Measurements from ENCODE around the gene RCC1. TPM values are rescaled to one million over a fixed set of nuclear protein-coding genes. Genes with fewer than 3 reads are reported as not detected.
"Not testable (repeated sequence)": the region's sequence is repeated elsewhere in the genome, so short reads cannot be mapped to it uniquely, and the experiment has no call there.

The RCC1 gene
- total RNA-seq, 1 donor = 56.0 TPM

DNA sequence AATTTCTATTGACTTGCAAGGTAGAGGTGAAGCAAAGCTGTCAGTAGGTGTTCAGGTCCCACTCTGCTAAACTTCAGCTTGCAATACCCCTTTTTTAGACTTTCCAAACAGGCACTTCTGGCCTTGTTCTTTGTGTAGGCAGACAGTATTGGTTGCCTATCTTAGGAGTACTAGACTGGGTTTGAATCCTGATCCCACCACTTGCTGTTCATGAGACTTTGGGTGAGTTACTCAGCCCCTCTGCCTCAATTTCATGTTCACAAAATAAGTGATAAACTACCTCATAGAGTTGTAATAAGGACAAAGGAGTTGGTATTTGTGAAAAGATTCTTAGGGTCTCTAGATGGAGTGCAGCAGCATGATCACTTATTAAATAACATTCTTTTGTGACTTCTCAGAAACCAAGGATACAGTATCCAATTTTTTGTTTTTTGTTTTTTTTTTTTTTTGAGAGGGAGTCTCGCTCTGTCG lies 5.2 kb downstream of the RCC1 start:
- DNase-seq (ENCODE audit: low read depth in 2 of 3, low spot score in 2 of 3) = peak in 1 of 3 donors; percentile 8

DNA sequence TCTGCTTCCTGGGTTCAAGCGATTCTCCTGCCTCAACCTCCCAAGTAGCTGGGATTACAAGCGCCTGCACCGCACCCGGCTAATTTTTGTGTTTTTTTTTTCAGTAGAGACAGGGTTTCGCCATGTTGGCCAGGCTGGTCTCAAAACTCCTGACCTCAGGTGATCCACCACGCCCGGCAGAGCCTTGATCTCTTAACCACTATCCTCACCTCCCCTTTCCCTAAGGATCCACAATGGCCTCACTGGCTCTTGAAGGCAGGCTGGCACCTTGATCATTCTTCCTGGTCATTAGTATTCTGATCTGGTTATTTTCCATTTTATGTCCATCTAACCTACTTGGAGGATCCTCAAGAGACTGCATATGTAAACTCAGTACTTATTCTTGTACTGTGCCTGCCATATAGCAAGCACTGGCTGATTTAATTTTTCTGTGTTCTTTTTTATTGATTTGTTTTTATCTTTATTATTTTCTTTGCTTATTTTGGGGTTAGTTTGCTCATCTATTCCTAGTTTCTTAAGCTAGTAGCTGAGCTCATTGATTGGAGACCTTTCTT lies 6.3 kb downstream of the RCC1 start:
- no peak for DNase-seq (ENCODE audit: low read depth in 2 of 3, low spot score in 2 of 3)

DNA sequence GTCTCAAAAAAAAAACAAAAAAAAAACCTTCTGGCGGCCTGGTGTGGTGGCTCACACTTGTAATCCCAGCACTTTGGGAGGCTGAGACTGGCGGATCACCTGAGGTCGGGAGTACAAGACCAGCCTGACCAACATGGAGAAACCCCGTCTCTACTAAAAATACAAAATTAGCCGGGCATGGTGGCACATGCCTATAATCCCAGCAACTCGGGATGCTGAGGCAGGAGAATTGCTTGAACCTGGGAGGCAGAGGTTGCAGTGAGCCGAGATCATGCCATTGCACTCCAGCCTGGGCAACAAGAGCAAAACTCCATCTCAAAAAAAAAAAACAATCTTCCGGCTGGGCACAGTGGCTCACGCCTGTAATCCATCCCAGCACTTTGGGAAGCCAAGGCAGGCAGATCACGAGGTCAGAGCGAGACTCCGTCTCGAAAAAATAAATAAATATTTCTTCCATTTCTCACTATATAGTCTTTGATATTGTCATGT lies 8.6 kb downstream of the RCC1 start:
- not testable (repeated sequence) for DNase-seq (ENCODE audit: low read depth in 2 of 3, low spot score in 2 of 3)

DNA sequence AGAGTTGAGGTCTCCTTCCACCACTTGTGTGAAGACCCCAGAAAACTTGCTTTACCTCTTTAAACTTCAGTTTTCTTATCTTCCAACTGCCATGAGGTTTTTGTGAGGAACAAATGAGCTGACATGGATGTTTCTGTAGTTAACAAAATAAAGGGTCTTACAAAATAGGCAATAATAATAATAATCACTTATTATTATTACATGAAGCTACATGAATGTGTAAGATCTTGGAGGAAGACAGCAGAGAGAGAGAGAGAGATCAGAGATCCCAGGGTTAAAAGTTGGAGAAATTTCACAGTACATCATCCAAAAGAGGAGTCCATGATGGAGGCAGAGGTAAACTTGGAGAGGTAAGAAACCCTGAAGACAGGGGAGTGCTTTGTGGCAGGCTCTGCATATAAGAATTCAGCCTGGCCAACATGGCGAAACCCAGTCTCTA lies 10.7 kb downstream of the RCC1 start:
- DNase-seq (ENCODE audit: low read depth in 2 of 3, low spot score in 2 of 3) = no peak

DNA sequence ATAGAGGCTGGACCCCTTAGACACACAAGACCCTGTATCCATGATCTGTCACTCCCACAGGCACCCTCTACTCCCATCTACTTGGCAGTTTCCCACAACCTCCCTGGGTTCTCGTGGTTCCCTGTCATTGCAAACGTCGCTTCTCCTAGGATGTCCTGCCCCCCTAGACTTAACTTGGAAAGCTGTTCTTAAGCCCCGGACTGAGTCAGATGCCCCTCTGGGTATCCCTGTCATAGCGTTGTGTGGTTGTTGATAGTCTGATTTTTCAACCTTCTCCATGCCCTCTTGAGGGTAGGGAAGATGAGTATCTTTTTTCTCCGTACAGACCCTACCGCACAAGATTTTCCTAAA lies 11.8 kb downstream of the RCC1 start:
- no peak for DNase-seq (ENCODE audit: low read depth in 2 of 3, low spot score in 2 of 3)

DNA sequence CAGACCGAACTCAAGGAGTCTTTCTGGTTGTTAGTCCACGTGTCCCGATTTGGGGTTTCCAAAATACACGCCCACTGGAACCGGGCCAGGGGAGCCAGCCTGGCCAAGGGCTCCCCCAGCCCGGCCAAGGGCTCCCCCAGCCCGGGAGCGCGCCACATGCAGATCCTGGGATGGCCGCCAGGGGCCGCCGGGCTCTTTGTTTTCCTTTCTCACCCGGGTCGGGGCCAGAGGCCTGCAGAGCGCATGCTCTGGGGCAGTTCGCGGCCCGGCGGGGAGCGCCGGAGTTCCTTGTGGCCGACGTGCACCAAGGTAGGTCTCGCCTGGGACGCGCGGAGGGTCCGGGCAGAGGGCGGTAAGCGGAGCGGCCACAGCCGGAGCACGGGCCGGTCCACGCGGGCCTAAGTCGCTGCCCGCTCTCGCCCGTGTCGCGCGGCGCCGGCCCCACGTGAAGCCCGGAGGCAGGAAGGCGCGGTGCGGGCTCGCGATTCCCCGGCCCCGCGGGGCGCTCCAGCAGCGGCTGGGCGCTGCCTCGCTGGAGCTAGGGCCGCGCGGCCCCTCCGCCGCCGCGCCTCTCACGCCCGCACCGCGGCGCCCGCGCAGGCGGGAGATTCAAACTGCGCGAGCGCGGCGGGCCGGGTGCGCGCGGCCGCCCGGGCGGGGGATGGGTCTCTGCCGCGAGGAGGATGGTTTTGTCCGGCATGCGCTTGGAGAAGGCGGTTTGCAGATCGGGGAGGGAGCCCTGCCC lies 12.3 kb downstream of the RCC1 start:
- peak; percentile 77 to 91 (median 89) for DNase-seq (ENCODE audit: low read depth in 2 of 3, low spot score in 2 of 3)

DNA sequence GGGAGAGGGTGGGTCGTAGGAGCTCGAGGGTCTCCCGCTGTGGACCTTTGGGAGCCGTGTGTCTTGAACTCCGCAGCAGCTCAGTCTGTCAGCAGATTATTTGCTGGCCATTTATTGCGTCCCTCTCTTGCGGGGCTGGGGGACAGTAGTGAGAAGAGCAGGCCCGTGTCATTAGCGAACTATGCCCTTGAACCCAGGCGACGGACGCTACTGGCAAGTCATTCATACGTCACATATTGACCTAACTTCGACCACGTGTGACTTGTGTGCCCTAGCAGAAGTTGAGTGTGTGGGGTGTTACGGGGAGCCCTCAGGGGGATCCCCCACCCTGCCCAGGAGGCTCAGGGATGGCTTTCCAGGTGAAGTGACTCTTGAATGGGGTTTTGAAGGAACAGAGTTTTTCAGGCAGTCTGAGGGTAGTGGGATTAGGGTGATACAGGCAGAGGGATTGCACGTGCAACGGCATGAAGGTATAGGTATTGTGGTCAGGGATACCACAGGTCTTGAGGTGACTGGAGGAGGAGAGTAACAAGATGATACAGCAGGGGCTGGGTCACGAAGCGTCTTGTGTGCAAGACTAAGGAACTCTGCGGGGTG lies 13.0 kb downstream of the RCC1 start:
- DNase-seq (ENCODE audit: low read depth in 2 of 3, low spot score in 2 of 3) = peak in 1 of 3 donors; percentile 25

DNA sequence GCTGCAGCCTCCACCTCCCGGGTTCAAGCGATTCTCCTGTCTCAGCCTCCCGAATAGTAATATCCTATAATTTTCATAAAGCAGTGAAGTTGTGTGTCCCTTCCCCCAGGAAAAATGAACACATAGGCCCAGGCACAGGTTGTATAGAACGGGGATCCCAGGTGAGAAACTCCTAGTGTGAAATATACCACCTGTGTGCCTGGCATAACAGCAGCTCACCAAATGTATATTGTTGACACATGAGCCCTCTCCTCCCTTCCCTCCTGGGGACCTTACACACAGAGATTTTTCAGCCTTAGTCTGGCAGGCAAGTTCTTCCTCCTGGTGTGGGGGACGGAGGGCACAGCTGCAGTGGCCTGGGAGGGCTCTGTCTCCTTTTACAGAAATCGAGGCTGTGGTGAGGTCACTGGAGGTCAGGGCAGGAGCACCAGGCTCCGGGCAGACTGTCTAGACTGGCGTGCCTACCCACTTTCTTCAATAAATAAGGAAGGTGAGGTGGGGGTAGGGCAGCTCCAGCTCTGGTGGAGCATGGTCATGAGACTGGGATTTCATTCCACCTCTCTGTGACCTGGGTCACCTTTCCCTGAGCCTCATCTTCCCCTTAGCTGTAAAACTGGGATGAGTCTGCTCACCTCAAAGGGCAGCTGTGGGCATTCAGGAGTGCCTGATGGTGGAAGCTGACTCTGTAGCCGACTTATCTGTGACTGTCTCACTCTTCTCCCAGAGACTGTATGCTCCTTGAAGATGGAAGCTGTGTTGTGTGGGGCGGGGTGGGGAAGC lies 14.3 kb downstream of the RCC1 start:
- DNase-seq (ENCODE audit: low read depth in 2 of 3, low spot score in 2 of 3) = no peak

DNA sequence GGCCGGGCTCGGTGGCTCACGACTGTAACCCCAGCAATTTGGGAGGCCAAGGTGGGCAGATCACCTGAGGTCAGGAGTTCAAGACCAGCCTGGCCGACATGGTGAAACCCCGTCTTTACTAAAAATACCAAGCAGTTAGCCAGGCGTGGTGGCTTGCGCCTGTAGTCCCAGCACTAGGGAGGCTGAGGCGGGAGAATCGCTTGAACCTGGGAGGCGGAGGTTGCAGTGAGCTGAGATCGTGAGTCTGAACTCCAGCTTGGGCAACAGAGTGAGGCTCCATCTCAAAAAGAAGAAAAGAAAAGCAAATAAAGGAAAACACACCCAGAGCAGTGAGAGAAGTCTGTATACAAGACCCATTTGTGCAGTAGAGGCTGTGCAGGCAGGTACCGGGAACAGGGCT lies 15.0 kb downstream of the RCC1 start:
- DNase-seq (ENCODE audit: low read depth in 2 of 3, low spot score in 2 of 3) = not testable (repeated sequence)

DNA sequence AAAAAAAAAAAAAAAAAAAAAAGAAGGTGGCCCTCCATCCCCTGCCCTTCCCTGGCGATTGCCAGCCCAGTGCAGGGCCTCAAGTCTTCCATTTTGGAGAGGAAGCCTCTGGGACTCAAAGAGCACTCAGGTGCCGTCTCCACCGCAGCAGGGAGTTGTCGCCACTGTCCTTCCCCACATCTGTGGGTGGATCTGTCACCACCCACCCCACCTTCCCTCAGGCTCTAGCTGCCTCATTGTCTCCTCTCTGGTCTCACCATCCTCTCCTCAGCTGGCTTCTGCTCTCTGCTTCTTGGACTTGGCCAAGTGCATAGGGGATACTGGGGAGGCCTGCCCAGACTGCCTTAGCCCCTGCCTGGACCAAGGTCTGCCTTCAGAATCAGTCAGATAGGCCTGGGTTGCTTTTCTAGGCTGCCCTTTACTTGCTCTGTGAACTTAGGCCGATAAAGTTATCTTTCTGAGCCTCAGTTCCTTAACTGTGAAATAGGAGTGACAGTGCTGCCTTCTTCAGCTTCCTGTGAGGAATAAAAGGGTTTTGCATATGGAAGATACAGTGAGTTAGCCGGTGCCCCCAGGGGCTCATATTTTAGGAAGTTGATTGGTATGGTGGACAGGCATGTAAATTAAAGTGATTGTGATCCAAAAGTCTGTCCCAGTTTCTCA lies 15.8 kb downstream of the RCC1 start:
- DNase-seq (ENCODE audit: low read depth in 2 of 3, low spot score in 2 of 3) = no peak

DNA sequence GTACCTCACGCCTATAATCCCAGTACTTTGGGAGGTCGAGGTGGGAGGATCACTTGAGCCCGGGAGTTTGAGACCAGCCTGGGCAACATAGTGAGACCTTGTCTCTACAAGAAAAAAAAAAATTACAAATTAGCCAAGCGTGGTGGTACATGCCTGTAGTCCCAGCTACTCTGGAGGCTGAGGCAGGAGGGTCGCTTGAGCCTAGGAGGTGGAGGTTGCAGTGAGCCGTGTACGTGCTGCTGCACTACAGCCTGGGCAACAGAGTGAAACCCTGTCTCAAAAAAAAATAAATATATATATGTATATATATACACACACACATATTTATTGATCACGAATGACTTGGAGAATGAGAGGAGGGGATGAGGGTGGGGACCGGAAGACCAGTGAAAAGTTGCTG lies 16.7 kb downstream of the RCC1 start:
- DNase-seq (ENCODE audit: low read depth in 2 of 3, low spot score in 2 of 3) = not testable (repeated sequence)

DNA sequence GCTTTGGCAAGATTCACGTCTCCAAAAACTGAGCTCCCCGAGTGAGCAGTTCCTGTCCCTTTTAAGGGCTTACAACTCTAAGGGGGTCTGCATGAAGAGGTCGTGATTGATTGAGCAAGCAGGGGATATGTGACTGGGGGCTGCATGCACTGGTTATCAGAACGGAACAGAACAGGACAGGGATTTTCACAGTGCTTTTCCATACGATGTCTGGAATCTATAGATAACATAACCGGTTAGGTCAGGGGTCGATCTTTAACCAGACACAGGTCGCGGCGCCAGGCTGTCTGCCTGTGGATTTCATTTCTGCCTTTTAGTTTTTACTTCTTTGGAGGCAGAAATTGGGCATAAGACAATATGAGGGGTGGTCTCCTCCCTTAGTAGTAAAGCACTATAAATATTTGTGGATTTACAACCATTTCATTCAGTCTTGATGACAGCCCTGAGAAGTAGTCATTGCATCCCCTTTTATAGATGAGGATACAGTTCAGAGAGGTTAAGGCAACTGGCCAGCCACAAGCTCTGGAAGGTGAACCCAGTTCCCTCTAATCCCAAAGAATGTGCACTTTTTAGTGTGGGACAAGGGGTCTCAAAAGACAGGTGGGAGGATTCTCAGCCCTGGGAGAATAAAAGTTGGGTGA lies 19.3 kb downstream of the RCC1 start:
- DNase-seq (ENCODE audit: low read depth in 2 of 3, low spot score in 2 of 3) = not testable (repeated sequence)

DNA sequence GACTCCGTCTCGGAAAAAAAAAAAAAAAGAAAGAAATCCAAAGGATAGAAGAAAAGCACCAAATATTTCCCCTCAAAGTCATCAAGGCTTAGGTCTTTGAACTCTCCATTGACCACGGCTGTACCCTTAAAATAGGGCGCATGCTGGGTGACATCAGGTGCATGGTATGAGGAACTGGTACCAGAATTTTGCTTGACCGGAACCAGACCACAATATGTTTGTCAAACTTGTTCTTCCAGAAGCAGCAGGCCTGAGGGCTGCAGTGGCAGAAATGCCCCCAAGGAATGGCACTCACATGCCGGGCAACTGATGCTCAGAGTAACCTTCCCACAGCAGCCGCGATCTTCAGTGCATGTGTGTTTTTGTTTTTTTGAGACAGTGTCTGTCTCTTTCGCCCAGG lies 21.0 kb downstream of the RCC1 start:
- DNase-seq (ENCODE audit: low read depth in 2 of 3, low spot score in 2 of 3) = no peak

DNA sequence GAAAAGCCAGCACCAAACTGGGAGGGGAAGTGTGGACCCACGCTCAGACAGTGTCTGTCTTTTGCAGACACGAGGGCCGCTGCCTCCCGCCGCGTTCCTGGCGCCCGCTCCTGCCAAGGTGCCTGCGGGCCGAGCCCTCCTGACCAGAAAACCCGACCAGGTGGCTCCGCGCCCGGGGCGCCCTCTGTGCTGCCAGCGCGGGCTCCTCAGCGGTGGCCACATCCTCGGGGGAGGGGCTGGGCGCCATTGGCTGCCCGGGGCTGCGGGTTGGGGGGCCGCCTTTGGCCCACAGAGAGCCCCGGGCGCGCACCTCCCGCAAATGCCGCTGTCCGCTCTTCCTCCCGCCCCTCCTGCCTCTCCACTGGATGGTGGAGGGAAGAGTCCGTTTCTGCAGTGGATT lies 24.6 kb downstream of the RCC1 start:
- no peak for DNase-seq (ENCODE audit: low read depth in 2 of 3, low spot score in 2 of 3)

DNA sequence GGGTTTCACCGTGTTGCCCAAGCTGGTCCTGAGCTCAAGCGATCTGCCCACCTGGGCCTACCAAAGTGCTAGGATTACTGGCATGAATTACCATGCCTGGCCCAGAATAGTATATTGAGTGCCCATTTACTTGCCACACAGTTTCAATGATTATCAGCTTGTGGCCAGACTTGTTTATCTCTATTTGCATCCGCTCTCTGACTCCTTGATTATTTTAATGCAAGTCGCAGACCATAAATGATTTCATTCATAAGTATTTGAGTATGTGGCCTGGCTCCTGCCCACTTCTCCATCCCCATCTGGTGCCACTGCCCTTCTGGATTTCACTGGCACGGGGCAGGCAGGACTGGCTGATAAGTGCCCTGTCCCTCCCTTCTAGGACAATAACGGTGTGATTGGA lies 28.8 kb downstream of the RCC1 start:
- no peak for DNase-seq (ENCODE audit: low read depth in 2 of 3, low spot score in 2 of 3)

DNA sequence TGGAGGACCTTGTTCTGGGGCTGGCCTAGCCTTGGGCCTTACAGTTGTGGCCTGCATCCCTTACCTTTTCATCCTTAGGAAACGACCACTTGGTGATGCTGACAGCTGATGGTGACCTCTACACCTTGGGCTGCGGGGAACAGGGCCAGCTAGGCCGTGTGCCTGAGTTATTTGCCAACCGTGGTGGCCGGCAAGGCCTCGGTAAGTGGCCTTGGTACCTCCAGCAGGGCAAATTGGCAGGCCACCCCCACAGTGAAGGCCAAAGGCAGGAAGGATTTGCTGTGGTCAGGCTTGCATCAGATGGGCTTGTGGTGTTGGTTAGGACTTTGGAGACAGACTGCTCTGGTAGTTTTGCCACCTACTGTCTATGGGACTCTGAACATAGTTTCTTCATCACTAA lies 29.3 kb downstream of the RCC1 start:
- no peak for DNase-seq (ENCODE audit: low read depth in 2 of 3, low spot score in 2 of 3)

DNA sequence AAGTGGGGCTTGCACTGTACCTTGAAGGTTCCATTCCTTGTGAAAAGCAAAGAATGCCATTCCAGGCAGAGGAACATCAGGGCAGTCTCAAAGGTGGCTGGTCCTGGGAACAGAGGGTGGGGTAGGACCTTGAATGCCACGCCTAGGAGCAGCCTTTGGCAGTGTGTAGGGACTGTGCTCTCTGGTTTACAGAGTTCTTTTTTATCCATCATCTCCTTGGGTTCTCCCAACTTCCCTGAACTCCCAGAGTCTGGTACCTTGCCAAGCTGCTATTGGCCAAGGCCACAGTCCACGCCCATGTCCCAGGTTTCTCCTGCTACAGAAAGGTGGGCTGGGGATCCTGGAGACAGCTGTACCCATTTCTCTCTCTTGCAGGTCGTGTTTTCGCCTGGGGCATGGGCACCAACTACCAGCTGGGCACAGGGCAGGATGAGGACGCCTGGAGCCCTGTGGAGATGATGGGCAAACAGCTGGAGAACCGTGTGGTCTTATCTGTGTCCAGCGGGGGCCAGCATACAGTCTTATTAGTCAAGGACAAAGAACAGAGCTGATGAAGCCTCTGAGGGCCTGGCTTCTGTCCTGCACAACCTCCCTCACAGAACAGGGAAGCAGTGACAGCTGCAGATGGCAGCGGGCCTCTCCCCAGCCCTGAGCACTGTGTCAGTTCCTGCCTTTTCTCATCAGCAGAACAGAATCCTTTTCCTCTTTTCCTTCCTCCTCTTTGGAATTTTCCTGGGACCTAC lies 31.8 kb downstream of the RCC1 start:
- DNase-seq (ENCODE audit: low read depth in 2 of 3, low spot score in 2 of 3) = no peak

DNA sequence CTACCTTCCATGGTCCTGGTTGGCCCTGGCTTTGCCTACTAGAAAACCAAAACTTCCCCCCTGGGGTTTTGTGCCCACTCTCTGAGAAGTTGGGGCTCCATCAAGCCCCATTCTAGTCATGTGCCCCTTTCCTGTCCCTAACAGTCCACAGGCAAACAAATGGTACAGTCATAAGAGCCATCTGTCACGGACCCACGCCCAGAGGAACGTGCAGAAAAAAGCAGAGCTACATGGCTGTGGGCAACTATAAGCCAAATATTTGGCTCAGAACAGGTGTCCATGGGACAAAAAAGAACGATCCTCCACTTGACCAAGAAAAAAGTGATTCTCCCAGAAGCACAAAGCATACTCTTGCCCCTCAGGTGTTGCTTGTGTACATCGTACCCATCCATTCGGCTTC lies 32.4 kb downstream of the RCC1 start:
- no peak for DNase-seq (ENCODE audit: low read depth in 2 of 3, low spot score in 2 of 3)

DNA sequence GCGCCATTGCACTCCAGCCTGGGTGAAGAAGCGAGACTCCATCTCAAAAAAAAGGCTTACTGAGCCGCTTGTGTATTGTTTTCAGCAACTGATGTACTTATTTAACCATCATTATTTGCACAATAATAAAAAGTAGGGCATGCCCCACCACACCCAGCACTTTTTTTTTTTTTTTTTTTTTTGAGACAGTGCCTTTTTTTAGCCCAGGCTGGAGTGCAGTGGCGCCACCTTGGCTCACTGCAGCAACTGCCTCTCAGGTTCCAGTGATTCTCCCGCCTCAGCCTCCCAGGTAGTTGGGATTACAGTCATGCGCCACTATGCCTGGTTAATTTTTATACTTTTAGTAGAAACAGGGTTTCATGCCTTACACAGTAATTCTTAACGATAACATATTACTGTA lies 34.8 kb downstream of the RCC1 start:
- no peak for DNase-seq (ENCODE audit: low read depth in 2 of 3, low spot score in 2 of 3)

All from hematopoietic multipotent progenitor cell (in vitro differentiated cells).